ENCODE data around the gene CCNT1. TPM values are rescaled to one million over a fixed set of nuclear protein-coding genes. Genes with fewer than 3 reads are reported as not detected.
"Not testable (repeated sequence)": the region's sequence is repeated elsewhere in the genome, so short reads cannot be mapped to it uniquely, and the experiment has no call there.

CCNT1 gene
- total RNA-seq, 2 donors from 2014 or later = 96.6 to 102 TPM

GRCh38 chr12:48719002-48719401 is 2.5 kb upstream of the CCNT1 start:
- Mint-ChIP-seq H3K36me3 (ENCODE audit: insufficient read depth in 2 of 2) (peaks cover 19 to 39% of the 10 kb centered on the region in 2 donors), H3K9me3 (peaks cover 8 to 14% of the 10 kb centered on the region in 2 donors), H3K4me1 (ENCODE audit: low read depth) (peaks cover 31% of the 10 kb centered on the region)
- H3K27me3 Mint-ChIP-seq (ENCODE audit: low read depth); ATAC-seq (replicated peaks in 1 of 2); H3K4me3 Mint-ChIP-seq; H3K27ac Mint-ChIP-seq; DNase-seq: not testable (repeated sequence)

- DNase-seq = no peak
- peak overlapping the region; percentile 96 to 100 for H3K4me3 Mint-ChIP-seq
- H3K27me3 Mint-ChIP-seq (ENCODE audit: low read depth) = no peaks in the 10 kb centered on the region
- peaks cover 8 to 14% of the 10 kb centered on the region in 2 donors for H3K9me3 Mint-ChIP-seq
- peaks cover 20 to 49% of the 10 kb centered on the region in 2 donors for H3K36me3 Mint-ChIP-seq (ENCODE audit: insufficient read depth in 2 of 2)
- no peak for ATAC-seq (replicated peaks in 1 of 2)
- H3K27ac Mint-ChIP-seq = peak overlapping the region; percentile 99
- peaks cover 44% of the 10 kb centered on the region for H3K4me1 Mint-ChIP-seq (ENCODE audit: low read depth)
These were observed 767 bp upstream of the CCNT1 start for GRCh38 chr12:48717252-48717695.

GRCh38 chr12:48716168-48716492 is 377 bp downstream of the CCNT1 start:
- H3K4me1 Mint-ChIP-seq (ENCODE audit: low read depth) = peaks cover 52% of the 10 kb centered on the region
- H3K9me3 Mint-ChIP-seq = peaks cover 8 to 12% of the 10 kb centered on the region in 2 donors
- no peak for ATAC-seq (replicated peaks in 1 of 2)
- H3K4me3 Mint-ChIP-seq = peak overlapping the region; percentile 96 to 100
- no peaks in the 10 kb centered on the region for H3K27me3 Mint-ChIP-seq (ENCODE audit: low read depth)
- peak overlapping the region; percentile 99 for H3K27ac Mint-ChIP-seq
- DNase-seq = peak in 1 of 2 donors; percentile 2
- peaks cover 21 to 56% of the 10 kb centered on the region in 2 donors for H3K36me3 Mint-ChIP-seq (ENCODE audit: insufficient read depth in 2 of 2)

- DNase-seq = no peak
- Mint-ChIP-seq H3K4me1 (ENCODE audit: low read depth) (peaks cover 62% of the 10 kb centered on the region), H3K4me3 (no peak overlapping the region), H3K9me3 (no peaks in the 10 kb centered on the region), H3K27ac (no peak overlapping the region), H3K27me3 (ENCODE audit: low read depth) (no peaks in the 10 kb centered on the region), H3K36me3 (ENCODE audit: insufficient read depth in 2 of 2) (peaks cover 11 to 46% of the 10 kb centered on the region in 2 donors)
- no peak for ATAC-seq (replicated peaks in 1 of 2)
These were observed 4.3 kb downstream of the CCNT1 start for GRCh38 chr12:48712209-48712608.

GRCh38 chr12:48698822-48699221 is 17.7 kb downstream of the CCNT1 start:
- not testable (repeated sequence) for ATAC-seq (replicated peaks in 1 of 2); H3K27ac Mint-ChIP-seq; H3K27me3 Mint-ChIP-seq (ENCODE audit: low read depth); DNase-seq; H3K4me3 Mint-ChIP-seq; H3K9me3 Mint-ChIP-seq; H3K4me1 Mint-ChIP-seq (ENCODE audit: low read depth)
- H3K36me3 Mint-ChIP-seq (ENCODE audit: insufficient read depth in 2 of 2) = peaks cover 4 to 33% of the 10 kb centered on the region in 2 donors

GRCh38 chr12:48696626-48697025 is 19.9 kb downstream of the CCNT1 start:
- no peak for DNase-seq
- H3K27ac Mint-ChIP-seq = no peak overlapping the region
- H3K27me3 Mint-ChIP-seq (ENCODE audit: low read depth) = no peaks in the 10 kb centered on the region
- no peak overlapping the region for H3K4me3 Mint-ChIP-seq
- peaks cover 6 to 46% of the 10 kb centered on the region in 2 donors for H3K36me3 Mint-ChIP-seq (ENCODE audit: insufficient read depth in 2 of 2)
- H3K9me3 Mint-ChIP-seq = no peaks in the 10 kb centered on the region
- no peak for ATAC-seq (replicated peaks in 1 of 2)
- H3K4me1 Mint-ChIP-seq (ENCODE audit: low read depth) = peaks cover 6% of the 10 kb centered on the region

- Mint-ChIP-seq H3K27me3 (ENCODE audit: low read depth) (no peaks in the 10 kb centered on the region), H3K36me3 (ENCODE audit: insufficient read depth in 2 of 2) (peaks cover 6 to 48% of the 10 kb centered on the region in 2 donors), H3K4me3 (no peak overlapping the region), H3K4me1 (ENCODE audit: low read depth) (peaks cover 10% of the 10 kb centered on the region), H3K9me3 (no peaks in the 10 kb centered on the region), H3K27ac (no peak overlapping the region)
- ATAC-seq (replicated peaks in 1 of 2) (no peak), DNase-seq (no peak)
These were observed 20.6 kb downstream of the CCNT1 start for GRCh38 chr12:48695859-48696258.

GRCh38 chr12:48694038-48694437 is 22.5 kb downstream of the CCNT1 start:
- Mint-ChIP-seq H3K9me3 (no peaks in the 10 kb centered on the region), H3K4me1 (ENCODE audit: low read depth) (peaks cover 11% of the 10 kb centered on the region), H3K4me3 (no peak overlapping the region), H3K27me3 (ENCODE audit: low read depth) (no peaks in the 10 kb centered on the region), H3K36me3 (ENCODE audit: insufficient read depth in 2 of 2) (peaks cover 6 to 39% of the 10 kb centered on the region in 2 donors), H3K27ac (no peak overlapping the region)
- no peak for DNase-seq
- no peak for ATAC-seq (replicated peaks in 1 of 2)

GRCh38 chr12:48693572-48693971 is 22.9 kb downstream of the CCNT1 start:
- DNase-seq (no peak), ATAC-seq (replicated peaks in 1 of 2) (no peak)
- H3K4me1 Mint-ChIP-seq (ENCODE audit: low read depth) = peaks cover 15% of the 10 kb centered on the region
- H3K27me3 Mint-ChIP-seq (ENCODE audit: low read depth) = no peaks in the 10 kb centered on the region
- H3K36me3 Mint-ChIP-seq (ENCODE audit: insufficient read depth in 2 of 2) = peaks cover 6 to 37% of the 10 kb centered on the region in 2 donors
- no peak overlapping the region for H3K4me3 Mint-ChIP-seq
- peak overlapping the region; percentile 20 for H3K27ac Mint-ChIP-seq
- no peaks in the 10 kb centered on the region for H3K9me3 Mint-ChIP-seq

GRCh38 chr12:48691826-48692487 is 24.6 kb downstream of the CCNT1 start:
- DNase-seq (no peak), ATAC-seq (replicated peaks in 1 of 2) (no peak)
- Mint-ChIP-seq H3K4me1 (ENCODE audit: low read depth) (peaks cover 24% of the 10 kb centered on the region), H3K27me3 (ENCODE audit: low read depth) (no peaks in the 10 kb centered on the region), H3K4me3 (no peak overlapping the region), H3K36me3 (ENCODE audit: insufficient read depth in 2 of 2) (peaks cover 6 to 32% of the 10 kb centered on the region in 2 donors), H3K9me3 (no peaks in the 10 kb centered on the region), H3K27ac (no peak overlapping the region)

GRCh38 chr12:48690990-48691389 is 25.5 kb downstream of the CCNT1 start:
- Mint-ChIP-seq H3K27ac (peak overlapping the region; percentile 30), H3K4me3 (no peak overlapping the region), H3K36me3 (ENCODE audit: insufficient read depth in 2 of 2) (peaks cover 6 to 34% of the 10 kb centered on the region in 2 donors)

GRCh38 chr12:48690436-48690835 is 26.1 kb downstream of the CCNT1 start:
- Mint-ChIP-seq H3K9me3 (no peaks in the 10 kb centered on the region), H3K4me1 (ENCODE audit: low read depth) (peaks cover 30% of the 10 kb centered on the region)

More at GRCh38 chr12:48690990-48691389, 25.5 kb downstream of the CCNT1 start:
- DNase-seq = no peak
- ATAC-seq (replicated peaks in 1 of 2) = no peak
- H3K4me1 Mint-ChIP-seq (ENCODE audit: low read depth) = peaks cover 29% of the 10 kb centered on the region
- H3K27me3 Mint-ChIP-seq (ENCODE audit: low read depth) = no peaks in the 10 kb centered on the region
- no peaks in the 10 kb centered on the region for H3K9me3 Mint-ChIP-seq

GRCh38 chr12:48688836-48689235 is 27.7 kb downstream of the CCNT1 start:
- peak overlapping the region; percentile 61 for H3K27ac Mint-ChIP-seq
- H3K36me3 Mint-ChIP-seq (ENCODE audit: insufficient read depth in 2 of 2) = peaks cover 2 to 20% of the 10 kb centered on the region in 2 donors
- H3K9me3 Mint-ChIP-seq = no peaks in the 10 kb centered on the region
- peaks cover 30% of the 10 kb centered on the region for H3K4me1 Mint-ChIP-seq (ENCODE audit: low read depth)
- no peaks in the 10 kb centered on the region for H3K27me3 Mint-ChIP-seq (ENCODE audit: low read depth)
- ATAC-seq (replicated peaks in 1 of 2) (no peak), DNase-seq (no peak)
- H3K4me3 Mint-ChIP-seq = no peak overlapping the region

More at GRCh38 chr12:48690436-48690835, 26.1 kb downstream of the CCNT1 start:
- no peak overlapping the region for H3K4me3 Mint-ChIP-seq
- H3K36me3 Mint-ChIP-seq (ENCODE audit: insufficient read depth in 2 of 2) = peaks cover 6 to 29% of the 10 kb centered on the region in 2 donors
- ATAC-seq (replicated peaks in 1 of 2) = no peak
- no peaks in the 10 kb centered on the region for H3K27me3 Mint-ChIP-seq (ENCODE audit: low read depth)
- no peak overlapping the region for H3K27ac Mint-ChIP-seq
- DNase-seq = no peak

- H3K36me3 Mint-ChIP-seq (ENCODE audit: insufficient read depth in 2 of 2) = peaks cover 0 to 9% of the 10 kb centered on the region in 2 donors
- DNase-seq = no peak
- H3K4me3 Mint-ChIP-seq = peak overlapping the region in 1 of 2 donors; percentile 17
- no peaks in the 10 kb centered on the region for H3K27me3 Mint-ChIP-seq (ENCODE audit: low read depth)
- H3K9me3 Mint-ChIP-seq = no peaks in the 10 kb centered on the region
- H3K27ac Mint-ChIP-seq = peak overlapping the region; percentile 64
- H3K4me1 Mint-ChIP-seq (ENCODE audit: low read depth) = peaks cover 35% of the 10 kb centered on the region
- peak; percentile 62 to 67 for ATAC-seq (replicated peaks in 1 of 2)
These were observed 28.9 kb downstream of the CCNT1 start for GRCh38 chr12:48687592-48687991.
